Endothelial cell of umbilical vein (primary cell): ENCODE data around the gene PFAS.

Source experiments
- CTCF ChIP-seq, 2 donors: IDR thresholded peaks; 1 replicate in 1 of 2; 2 replicates in 1 of 2; pipeline ENCODE4 v1.5.1; 2011; ENCODE audit warnings: low read length in 2 of 2, mild to moderate bottlenecking in 2 of 2, moderate library complexity in 2 of 2, control low read depth in 1 of 2, inconsistent platforms in 1 of 2, low read depth in 1 of 2; ENCODE audit not compliant: insufficient read depth in 1 of 2; ENCODE audit errors: extremely low read depth in 1 of 2
- EZH2 ChIP-seq: IDR thresholded peaks from 2 replicates; pipeline ENCODE4 v1.6.1; 2012; ENCODE audit warnings: borderline replicate concordance, low read depth, mild to moderate bottlenecking, moderate library complexity, low read length, inconsistent platforms; ENCODE audit not compliant: severe bottlenecking
- MAX ChIP-seq: IDR thresholded peaks from 2 replicates; pipeline ENCODE4 v1.6.1; 2011; ENCODE audit not compliant: insufficient read depth, insufficient read length
- POLR2A ChIP-seq: IDR thresholded peaks from 2 replicates; pipeline ENCODE4 v1.6.1; 2012; ENCODE audit warnings: low read depth, mild to moderate bottlenecking, control low read depth, low read length
- POLR2AphosphoS5 ChIP-seq: IDR thresholded peaks from 2 replicates; pipeline ENCODE4 v1.6.1; 2012; ENCODE audit warnings: low read depth, mild to moderate bottlenecking, control low read depth, low read length, moderate library complexity; ENCODE audit not compliant: insufficient read depth

DNA sequence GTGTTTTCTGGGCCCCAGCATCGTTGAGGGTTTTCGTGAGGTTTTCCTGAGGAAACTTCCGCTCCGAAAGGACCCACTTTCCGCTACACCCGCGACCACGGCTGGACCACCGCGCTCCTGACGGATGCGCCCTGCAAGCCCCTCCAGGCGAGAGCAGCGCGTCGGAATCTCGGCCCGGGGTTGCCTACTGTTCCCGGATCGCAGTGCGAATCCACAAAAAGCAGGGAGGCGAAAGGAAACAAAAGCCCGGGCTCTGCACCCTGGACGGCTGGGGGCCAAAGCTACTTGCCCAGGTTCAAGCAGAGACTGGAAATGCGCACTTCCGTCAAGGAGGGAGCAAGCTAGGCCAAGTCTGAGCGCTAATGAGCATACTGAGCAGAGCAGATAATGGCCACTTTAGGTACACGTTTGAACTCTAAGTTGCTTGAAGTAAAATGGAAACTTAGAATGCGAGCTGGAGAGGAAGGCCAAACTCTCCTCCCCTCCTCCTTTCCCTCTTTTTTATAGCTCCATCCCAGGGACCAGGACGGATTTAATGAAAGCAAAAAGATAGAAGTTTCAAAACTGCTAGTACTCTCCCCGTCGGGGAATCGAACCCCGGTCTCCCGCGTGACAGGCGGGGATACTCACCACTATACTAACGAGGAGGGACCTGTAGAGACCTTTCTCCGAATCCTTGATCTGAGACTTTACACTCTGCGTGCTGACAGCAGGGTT lies 27.3 kb upstream of the PFAS start:
- TF ChIP-seq CTCF (IDR thresholded peaks at IDR 0.05; ENCODE audit: extremely low read depth in 1 of 2, insufficient read depth in 1 of 2, low read depth in 1 of 2, low read length in 2 of 2) = no peak
- TF ChIP-seq POLR2A = no peak
- TF ChIP-seq EZH2 = no peak
- peak; percentile 33 for TF ChIP-seq POLR2AphosphoS5
- no peak for TF ChIP-seq MAX
